CD4-positive, alpha-beta T cell (primary cell): ENCODE measurements around the gene PLP1. TPM values are rescaled to one million over a fixed set of nuclear protein-coding genes. Genes with fewer than 3 reads are reported as not detected.

ENCODE experiments used
- ATAC-seq: fragments of 200-7000 bp; cut with Tn5 transposase; one replicate; pipeline ENCODE4 v1.10.0; 2022; ENCODE audit warnings: mild to moderate bottlenecking; ENCODE audit not compliant: poor library complexity
- CTCF ChIA-PET: fragments of 350-600 bp; sonication (Branson Sonifier 250); formaldehyde crosslinking; loops from one replicate; lab custom pipeline; 2021; ENCODE audit warnings: antibody characterized with exemption, inconsistent platforms; lab: Charles Lee
- POLR2A ChIA-PET: fragments of 350-600 bp; sonication (Branson Sonifier 250); formaldehyde crosslinking; loops from one replicate; lab custom pipeline; 2021; ENCODE audit warnings: antibody characterized with exemption, inconsistent platforms; lab: Charles Lee
- DNase-seq, 14 experiments: peaks; one replicate each; pipeline ENCODE4 v3.0.0-alpha.2; 2013 to 2020; ENCODE audit warnings: mixed read lengths in 2 of 14
- H3K27ac ChIP-seq, 2 donors: one replicate each; pipeline versions ENCODE4 v1.5.1 to v1.7.0; 2013; ENCODE audit warnings: low read length in 2 of 2, low read depth in 1 of 2, mild to moderate bottlenecking in 1 of 2
- H3K27me3 ChIP-seq, 2 experiments: 1 replicate in 1 of 2; 2 replicates in 1 of 2; pipeline versions ENCODE4 v1.6.1 to v1.7.0; 2013; ENCODE audit warnings: low read length in 2 of 2, control low read depth in 1 of 2, mild to moderate bottlenecking in 1 of 2, moderate library complexity in 1 of 2; ENCODE audit not compliant: insufficient read depth in 2 of 2, control insufficient read depth in 1 of 2
- H3K36me3 ChIP-seq: one replicate; pipeline ENCODE4 v1.6.1; 2013; ENCODE audit warnings: low read length, control low read depth; ENCODE audit not compliant: insufficient read depth
- H3K4me1 ChIP-seq: one replicate; pipeline ENCODE4 v1.6.1; 2013; ENCODE audit warnings: low read length, control low read depth; ENCODE audit not compliant: insufficient read depth
- H3K4me3 ChIP-seq: one replicate; pipeline ENCODE4 v1.5.1; 2013; ENCODE audit warnings: mild to moderate bottlenecking, low read length, moderate library complexity
- H3K9me3 ChIP-seq, 2 experiments: 1 replicate in 1 of 2; 2 replicates in 1 of 2; pipeline versions ENCODE4 v1.6.1 to v1.7.0; 2013; ENCODE audit warnings: low read length in 2 of 2, mild to moderate bottlenecking in 2 of 2, control low read depth in 1 of 2, moderate library complexity in 1 of 2; ENCODE audit not compliant: control insufficient read depth in 1 of 2, insufficient read depth in 1 of 2
- H3K27ac Mint-ChIP-seq: one replicate; pipeline ENCODE4 v1.8.0; 2020; ENCODE audit warnings: mixed read lengths
- H3K27me3 Mint-ChIP-seq: one replicate; pipeline ENCODE4 v1.8.0; 2021; ENCODE audit warnings: mixed read lengths
- H3K36me3 Mint-ChIP-seq: one replicate; pipeline ENCODE4 v1.8.0; 2021; ENCODE audit warnings: low read depth, mixed read lengths
- H3K4me1 Mint-ChIP-seq: one replicate; pipeline ENCODE4 v1.8.0; 2021; ENCODE audit warnings: low read depth, mixed read lengths
- H3K4me3 Mint-ChIP-seq: one replicate; pipeline ENCODE4 v1.8.0; 2020; ENCODE audit warnings: mild to moderate bottlenecking, mixed read lengths
- H3K9me3 Mint-ChIP-seq: one replicate; pipeline ENCODE4 v1.8.0; 2020; ENCODE audit warnings: mixed read lengths
- CTCF ChIP-seq: fragments of 200-600 bp; IDR thresholded peaks from one replicate; pipeline ENCODE4 v1.8.0; 2022; ENCODE audit warnings: antibody characterized with exemption, mild to moderate bottlenecking
- intact Hi-C, 2 experiments: fragments of 100-400 bp; cut with DNase I in 1 of 2; cut with micrococcal nuclease in 1 of 2; formaldehyde crosslinking; loops; one replicate each; pipeline versions ENCODE4 v1.15.1 to v1.9.0; 2023 to 2025; cut with DNase I, micrococcal nuclease
- total RNA-seq, 174 experiments: library from RNA in 2 of 174; stranded (reverse) in 2 of 174; gene quantifications; one replicate each; pipeline ENCODE4 v1.2.3 and lab custom pipeline; 2021 to 2026

PLP1 gene
- total RNA-seq, 2 experiments from 2014 or later = not detected

- intact Hi-C loops = no loop called here
- Mint-ChIP-seq H3K27me3 (peaks cover 4% of the 10 kb centered on the region), H3K4me3 (peak overlapping the region; percentile 86), H3K36me3 (no peaks in the 10 kb centered on the region), H3K27ac (no peak overlapping the region), H3K4me1 (no peaks in the 10 kb centered on the region), H3K9me3 (no peaks in the 10 kb centered on the region)
- ATAC-seq (no peak), DNase-seq (peak in 9 of 14 experiments; percentile 39 to 81 (median 55))
- CTCF ChIA-PET = no interaction called here
- no peaks in the 10 kb centered on the region for H3K9me3 ChIP-seq
- no peaks in the 10 kb centered on the region for H3K27me3 ChIP-seq
- H3K36me3 ChIP-seq = no peaks in the 10 kb centered on the region
- peak overlapping the region; percentile 66 for H3K4me3 ChIP-seq
- no peak overlapping the region for H3K27ac ChIP-seq
- no peak for TF ChIP-seq CTCF
- POLR2A ChIA-PET = interaction anchor here (0.6 to 1.1 kb wide), 2 partner anchors 88 to 325 kb away, joined by 3 read pairs; partner anchors contain the start of gene SLC25A53
- H3K4me1 ChIP-seq = peaks cover 8% of the 10 kb centered on the region
These were observed 54.7 kb downstream of the PLP1 start for GRCh38 chrX:103831342-103831802.

- Histone ChIP-seq H3K27ac (no peak within 1 kb of the TSS), H3K4me3 (peak within 1 kb of the TSS; percentile 66), H3K9me3 (no peaks in the 10 kb centered on the region), H3K4me1 (peaks cover 8% of the 10 kb centered on the region), H3K36me3 (no peaks in the 10 kb centered on the region), H3K27me3 (no peaks in the 10 kb centered on the region)
- intact Hi-C loops = no loop called here
- ATAC-seq (peak; percentile 94), DNase-seq (peak in 11 of 14 experiments; percentile 0 to 64 (median 27))
- H3K4me3 Mint-ChIP-seq = peak within 1 kb of the TSS; percentile 90
- no peak within 1 kb of the TSS for H3K27ac Mint-ChIP-seq
- no peaks in the 10 kb centered on the region for H3K4me1 Mint-ChIP-seq
- TF ChIP-seq CTCF = no peak
- H3K27me3 Mint-ChIP-seq = peaks cover 4% of the 10 kb centered on the region
- ChIA-PET POLR2A (interaction anchor here (0.6 to 1.1 kb wide), 2 partner anchors 87 to 325 kb away, joined by 3 read pairs; partner anchors contain the start of gene SLC25A53), CTCF (interaction anchor here (0.6 kb wide), 1 partner anchor 13 kb away, joined by 4 read pairs; no protein-coding TSS in a partner anchor)
- no peaks in the 10 kb centered on the region for H3K36me3 Mint-ChIP-seq
- H3K9me3 Mint-ChIP-seq = no peaks in the 10 kb centered on the region
These were observed 55.3 kb downstream of the PLP1 start, which contains the start of gene RAB9B for GRCh38 chrX:103831803-103832544. Gene RAB9B (minus strand): TSS chrX:103832257. CDS start chrX:103825784, 6,473 bp downstream.

- no peaks in the 10 kb centered on the region for H3K9me3 ChIP-seq
- intact Hi-C loops = no loop called here
- no peaks in the 10 kb centered on the region for H3K9me3 Mint-ChIP-seq
- ChIA-PET CTCF (no interaction called here), POLR2A (no interaction called here)
- no peak overlapping the region for H3K27ac Mint-ChIP-seq
- no peak for DNase-seq
- H3K27ac ChIP-seq = no peak overlapping the region
- no peaks in the 10 kb centered on the region for H3K27me3 ChIP-seq
- no peaks in the 10 kb centered on the region for H3K4me1 ChIP-seq
- ATAC-seq = no peak
- no peaks in the 10 kb centered on the region for H3K36me3 ChIP-seq
- H3K27me3 Mint-ChIP-seq = peaks cover 2% of the 10 kb centered on the region
- H3K4me3 ChIP-seq = no peak overlapping the region
- TF ChIP-seq CTCF = no peak
- H3K4me1 Mint-ChIP-seq = no peaks in the 10 kb centered on the region
- no peaks in the 10 kb centered on the region for H3K36me3 Mint-ChIP-seq
- H3K4me3 Mint-ChIP-seq = no peak overlapping the region
These were observed 62.8 kb downstream of the PLP1 start for GRCh38 chrX:103839404-103839803.

Other genes with a start within 250 kb of the PLP1 start
- gene TCEAL4, start 191.3 kb upstream of the PLP1 start, total RNA-seq = 10 to 100 TPM; 10.5 to 11.1 TPM
- 1 to 10 TPM; 5.0 to 5.8 TPM for gene TCEAL3, start 168.9 kb upstream of the PLP1 start, total RNA-seq
- gene TCEAL1, start 147.9 kb upstream of the PLP1 start, total RNA-seq = 1 to 10 TPM; 4.0 to 4.9 TPM
- gene MORF4L2, start 90.1 kb upstream of the PLP1 start, total RNA-seq = 100 to 1,000 TPM; 201 to 212 TPM
- gene TMEM31, start 65.9 kb upstream of the PLP1 start, total RNA-seq = not detected
- gene RAB9B, start 55.4 kb downstream of the PLP1 start, total RNA-seq = under 1 TPM in 1 of 2 experiments, not detected in 1; 0.11 TPM
- gene TMSB15B, start 185.8 kb downstream of the PLP1 start, total RNA-seq = 1 to 10 TPM; 8.0 to 9.0 TPM
- gene H2BW1, start 236.9 kb downstream of the PLP1 start, total RNA-seq = not detected